Measurements from ENCODE around the gene DYRK3.

DYRK3 gene

DNA sequence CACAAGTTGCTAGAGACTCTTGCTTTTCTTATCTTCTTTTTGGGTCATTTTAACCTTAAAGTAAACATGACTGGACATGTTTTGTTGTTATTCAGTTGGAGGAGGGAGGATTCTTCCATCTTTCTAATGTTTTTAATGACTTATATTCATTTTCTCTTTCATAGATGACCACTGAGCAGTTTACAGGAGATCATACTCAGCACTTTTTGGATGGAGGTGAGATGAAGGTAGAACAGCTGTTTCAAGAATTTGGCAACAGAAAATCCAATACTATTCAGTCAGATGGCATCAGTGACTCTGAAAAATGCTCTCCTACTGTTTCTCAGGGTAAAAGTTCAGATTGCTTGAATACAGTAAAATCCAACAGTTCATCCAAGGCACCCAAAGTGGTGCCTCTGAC lies 11.9 kb downstream of the DYRK3 start:
- no peaks in the 10 kb centered on the region for H3K27me3 ChIP-seq
- H4K20me1 ChIP-seq, result peaks cover 99% of the 10 kb centered on the region
- no peak for TF ChIP-seq Cebpa-rat (IDR thresholded peaks at IDR 0.05)
- H3K27ac ChIP-seq, result no peak overlapping the region; the same call in 1 of the 2 replicates
- no peak overlapping the region for H3K4me2 ChIP-seq
- H3K9ac ChIP-seq, result no peak overlapping the region
- H3K4me3 ChIP-seq, result no peak overlapping the region
- peaks cover 98% of the 10 kb centered on the region for H3K36me3 ChIP-seq
- peaks cover 68% of the 10 kb centered on the region for H3K4me1 ChIP-seq
- no peaks in the 10 kb centered on the region for H3K9me3 ChIP-seq

DNA sequence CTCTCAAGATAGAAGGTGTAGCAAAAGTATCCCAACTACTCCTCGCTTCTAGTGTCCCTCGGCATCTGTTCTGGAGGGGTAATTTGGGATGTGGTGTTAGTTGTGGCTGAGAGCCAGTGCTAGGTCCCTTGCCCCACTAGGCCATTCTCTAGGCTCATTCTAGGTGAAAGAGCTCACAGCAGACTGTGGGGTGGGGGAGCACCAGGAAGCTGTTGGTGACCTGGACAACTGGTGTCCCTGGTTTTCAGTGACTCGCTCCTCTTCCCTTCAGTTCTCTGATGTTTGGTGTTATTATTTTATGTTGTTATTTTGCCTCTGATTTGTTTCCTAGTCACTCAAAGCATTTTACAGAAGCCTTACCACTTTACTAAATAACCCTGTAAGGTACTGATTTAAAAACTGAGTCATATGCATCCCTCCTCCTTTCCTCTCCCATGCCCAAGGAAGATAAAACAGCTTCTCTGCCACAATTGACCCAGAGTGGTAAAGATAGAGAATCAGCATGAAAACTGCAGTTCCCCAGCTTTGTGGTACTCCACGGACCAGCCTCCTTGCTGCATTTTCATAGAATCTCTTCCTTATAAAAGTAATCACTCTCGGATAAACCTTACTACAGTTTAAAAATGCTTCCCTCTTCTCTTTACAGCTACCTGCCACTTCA lies 14.1 kb downstream of the DYRK3 start:
- Histone ChIP-seq H3K9ac (peak overlapping the region; percentile 43; the same call in 1 of the 2 replicates), H3K4me2 (peak overlapping the region; percentile 48), H4K20me1 (peaks cover 92% of the 10 kb centered on the region)

DNA sequence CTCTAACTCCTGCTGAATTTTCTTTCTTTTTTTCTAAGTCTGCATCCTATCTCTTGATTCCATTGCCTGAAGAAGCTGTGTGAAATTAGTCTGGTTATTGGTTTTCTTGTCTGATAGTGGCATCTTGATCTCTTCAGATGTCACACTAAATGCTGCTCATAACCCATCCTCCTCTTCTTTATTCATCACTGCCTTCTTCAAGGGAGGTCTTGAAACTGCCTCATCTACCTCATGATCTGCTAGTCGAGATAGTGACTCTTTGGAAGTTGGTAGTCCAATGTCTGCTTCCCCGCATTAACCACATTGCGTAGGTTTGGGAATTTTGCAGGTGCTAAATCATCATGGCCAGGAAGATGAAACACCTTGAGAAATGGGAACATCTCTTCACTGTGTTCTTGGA lies 15.7 kb downstream of the DYRK3 start:
- Histone ChIP-seq H3K4me3 (no peak overlapping the region), H3K36me3 (peaks cover 88% of the 10 kb centered on the region), H4K20me1 (peaks cover 76% of the 10 kb centered on the region), H3K4me2 (peak overlapping the region; percentile 95), H3K4me1 (peaks cover 99% of the 10 kb centered on the region), H3K9ac (no peak overlapping the region), H3K27ac (peak overlapping the region; percentile 41; the same call in 1 of the 2 replicates), H3K27me3 (no peaks in the 10 kb centered on the region), H3K9me3 (no peaks in the 10 kb centered on the region)
- TF ChIP-seq Cebpa-rat (IDR thresholded peaks at IDR 0.05), result no peak

More for the DNA sequence above, 14.1 kb downstream of the DYRK3 start:
- Histone ChIP-seq H3K27me3 (no peaks in the 10 kb centered on the region), H3K36me3 (peaks cover 98% of the 10 kb centered on the region), H3K4me1 (peaks cover 82% of the 10 kb centered on the region), H3K27ac (peak overlapping the region; percentile 40; the same call in 1 of the 2 replicates), H3K4me3 (no peak overlapping the region), H3K9me3 (no peaks in the 10 kb centered on the region)
- no peak for TF ChIP-seq Cebpa-rat (IDR thresholded peaks at IDR 0.05)

DNA sequence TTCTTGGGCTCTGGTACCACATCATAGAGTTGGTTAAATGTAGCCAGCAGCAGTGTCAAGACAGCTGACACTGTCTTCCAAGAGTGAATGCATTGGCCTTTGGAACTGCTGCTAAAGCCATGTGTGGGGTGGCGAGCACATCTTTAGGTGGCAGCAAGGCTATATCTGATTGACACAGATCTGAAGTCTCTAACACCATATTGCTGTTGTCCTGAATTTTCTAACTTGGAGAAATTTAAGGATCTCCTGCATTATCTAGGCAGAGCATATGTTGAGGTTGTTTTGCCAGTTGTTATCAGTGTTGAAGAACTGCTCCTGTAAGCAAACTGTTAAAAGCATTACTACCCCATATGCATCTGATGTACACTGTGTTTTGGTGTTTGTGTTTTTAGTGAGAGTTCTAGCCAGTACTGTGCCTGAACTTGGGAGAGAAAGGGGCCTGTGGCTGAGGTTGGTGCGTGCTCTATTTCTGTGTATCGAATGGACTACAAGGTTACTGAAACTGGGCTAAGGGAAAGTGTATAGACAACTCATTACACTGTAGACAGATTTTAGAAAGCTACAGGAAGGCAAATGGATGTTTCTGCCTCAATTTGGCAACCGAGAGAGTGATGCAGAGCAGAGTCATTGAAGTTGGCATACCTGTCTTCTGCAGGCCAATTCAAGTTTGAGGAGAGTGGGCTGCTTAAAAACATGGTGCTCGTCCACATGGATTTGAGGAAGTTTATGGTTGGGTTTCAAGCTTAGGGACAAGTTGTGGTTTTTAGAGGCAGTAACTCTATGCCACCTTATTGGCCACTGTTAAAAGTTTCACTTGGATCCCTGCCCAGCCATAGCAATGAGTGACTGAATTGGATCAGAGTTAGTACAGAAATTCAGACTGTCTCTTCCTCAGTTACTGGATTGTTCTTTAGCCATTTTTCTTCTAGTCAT lies 16.9 kb downstream of the DYRK3 start:
- no peak overlapping the region for H3K4me3 ChIP-seq
- no peaks in the 10 kb centered on the region for H3K9me3 ChIP-seq
- H3K4me1 ChIP-seq, result peaks cover 100% of the 10 kb centered on the region
- H3K27ac ChIP-seq, result peak overlapping the region; percentile 19; the same call in 1 of the 2 replicates
- no peak overlapping the region for H3K9ac ChIP-seq
- H3K27me3 ChIP-seq, result no peaks in the 10 kb centered on the region
- H4K20me1 ChIP-seq, result peaks cover 64% of the 10 kb centered on the region
- H3K36me3 ChIP-seq, result peaks cover 76% of the 10 kb centered on the region
- TF ChIP-seq Cebpa-rat (IDR thresholded peaks at IDR 0.05), result no peak
- H3K4me2 ChIP-seq, result peak overlapping the region; percentile 95

DNA sequence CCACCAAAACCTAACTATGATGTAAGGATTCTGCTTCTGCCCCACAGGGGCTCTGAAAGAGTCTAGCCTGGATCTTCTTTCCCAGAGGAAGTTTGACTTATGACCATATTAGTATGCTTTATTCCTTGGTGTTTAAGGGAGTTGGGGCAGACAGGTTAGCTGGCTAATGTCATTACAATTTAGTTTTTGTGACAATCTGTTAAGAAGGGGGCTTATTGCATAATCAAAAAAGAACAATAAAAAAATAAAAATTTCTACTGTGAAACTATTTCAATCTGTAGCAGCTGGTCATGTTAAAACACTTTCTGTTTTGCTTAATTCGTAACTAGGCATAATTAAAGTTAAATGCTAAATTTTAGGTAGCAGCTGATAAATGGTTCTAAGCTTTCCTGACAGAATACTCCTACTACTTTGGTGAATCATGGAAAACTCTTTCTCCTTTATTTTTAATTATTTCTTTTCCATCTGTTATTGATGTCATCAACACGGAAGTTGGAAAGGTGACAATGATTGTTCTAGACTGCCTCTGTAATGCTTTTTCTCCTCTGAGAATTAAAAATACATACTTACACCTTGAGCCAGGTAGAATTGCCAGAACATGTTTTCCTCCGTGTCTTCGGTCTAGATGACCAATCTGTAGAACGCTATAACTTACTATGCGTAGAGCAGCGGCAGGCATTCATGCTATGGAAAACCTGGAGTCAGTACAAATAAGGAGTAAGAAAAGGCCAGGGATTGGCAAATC lies 18.6 kb downstream of the DYRK3 start:
- Histone ChIP-seq H3K36me3 (peaks cover 59% of the 10 kb centered on the region), H3K4me2 (peak overlapping the region; percentile 95), H3K9me3 (no peaks in the 10 kb centered on the region), H3K27me3 (no peaks in the 10 kb centered on the region), H4K20me1 (peaks cover 47% of the 10 kb centered on the region), H3K27ac (peak overlapping the region; percentile 98), H3K4me3 (no peak overlapping the region), H3K9ac (peak overlapping the region; percentile 90; the same call in 1 of the 2 replicates), H3K4me1 (peaks cover 96% of the 10 kb centered on the region)
- TF ChIP-seq Cebpa-rat (IDR thresholded peaks at IDR 0.05), result no peak

DNA sequence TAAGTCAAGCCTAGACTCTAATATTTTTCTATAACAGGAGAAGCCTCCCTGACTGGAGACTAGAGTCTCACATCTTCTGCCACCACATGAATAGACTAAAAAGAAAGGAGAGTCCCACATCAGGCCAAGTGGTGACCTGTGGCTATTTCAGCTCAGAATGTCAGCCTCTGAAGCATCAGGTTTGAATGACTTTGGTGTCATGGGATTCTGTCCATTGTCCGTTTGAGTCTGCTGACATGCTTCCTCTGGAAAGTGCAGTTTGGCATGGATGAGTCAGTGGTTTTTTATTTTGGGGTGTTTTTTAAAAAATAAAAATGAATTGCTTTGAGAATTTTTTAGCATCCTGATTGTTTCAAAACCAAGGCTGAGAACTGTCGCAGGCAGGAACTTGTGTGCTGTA lies 19.5 kb downstream of the DYRK3 start:
- Histone ChIP-seq H3K36me3 (peaks cover 50% of the 10 kb centered on the region), H3K4me2 (peak overlapping the region; percentile 95), H3K27me3 (no peaks in the 10 kb centered on the region), H3K27ac (peak overlapping the region; percentile 98), H3K9me3 (no peaks in the 10 kb centered on the region), H3K4me1 (peaks cover 96% of the 10 kb centered on the region), H3K4me3 (no peak overlapping the region), H4K20me1 (peaks cover 38% of the 10 kb centered on the region), H3K9ac (peak overlapping the region; percentile 90; the same call in 1 of the 2 replicates)
- TF ChIP-seq Cebpa-rat (IDR thresholded peaks at IDR 0.05), result no peak

DNA sequence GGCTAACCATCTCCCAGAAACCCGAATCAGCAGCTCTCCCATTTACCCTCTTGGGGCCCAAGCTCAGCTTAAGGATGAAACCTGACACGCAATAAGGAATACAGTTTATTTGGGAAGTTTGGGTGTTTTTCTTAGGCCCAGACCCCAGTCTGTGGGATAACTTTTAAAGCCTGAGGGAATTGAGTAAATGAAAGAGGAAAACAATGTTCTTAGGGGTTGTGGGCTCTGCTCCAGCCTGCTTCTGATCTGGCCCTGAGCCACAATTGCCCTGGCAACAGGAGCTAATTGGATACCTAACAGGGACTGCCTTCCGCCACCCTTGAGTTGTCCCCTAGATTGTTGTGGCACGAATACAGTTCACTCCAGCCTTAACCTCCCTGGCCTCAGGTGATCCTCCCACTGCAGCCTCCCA lies 20.1 kb downstream of the DYRK3 start:
- peak overlapping the region; percentile 90; the same call in 1 of the 2 replicates for H3K9ac ChIP-seq
- H3K4me3 ChIP-seq, result no peak overlapping the region
- peaks cover 96% of the 10 kb centered on the region for H3K4me1 ChIP-seq
- peaks cover 32% of the 10 kb centered on the region for H4K20me1 ChIP-seq
- no peaks in the 10 kb centered on the region for H3K9me3 ChIP-seq
- peak overlapping the region; percentile 95 for H3K4me2 ChIP-seq
- no peaks in the 10 kb centered on the region for H3K27me3 ChIP-seq
- TF ChIP-seq Cebpa-rat (IDR thresholded peaks at IDR 0.05), result no peak
- peaks cover 44% of the 10 kb centered on the region for H3K36me3 ChIP-seq
- peak overlapping the region; percentile 98 for H3K27ac ChIP-seq

DNA sequence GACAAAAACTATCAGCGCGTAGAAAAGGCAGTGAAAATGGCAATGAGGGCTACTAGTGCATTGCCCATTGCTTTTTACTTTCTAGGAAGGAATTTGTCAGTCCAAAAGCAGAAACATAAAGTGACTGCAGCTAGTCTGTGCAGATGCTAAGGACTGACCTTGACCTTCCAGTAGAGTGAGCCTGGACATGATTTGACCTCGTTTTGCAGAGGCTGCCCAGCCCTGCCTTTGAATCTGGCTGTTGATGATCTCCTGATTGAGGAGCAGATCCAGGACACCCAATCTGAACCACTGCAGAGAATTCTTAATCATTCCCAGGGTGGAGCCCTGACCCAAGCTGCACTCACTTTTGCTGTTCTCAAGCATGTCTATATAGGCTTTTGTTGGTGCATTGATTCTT lies 21.6 kb downstream of the DYRK3 start:
- Histone ChIP-seq H3K4me3 (no peak overlapping the region), H3K27me3 (no peaks in the 10 kb centered on the region), H3K27ac (peak overlapping the region; percentile 98), H3K9ac (peak overlapping the region; percentile 90), H3K9me3 (no peaks in the 10 kb centered on the region), H3K4me2 (peak overlapping the region; percentile 95), H4K20me1 (peaks cover 17% of the 10 kb centered on the region), H3K4me1 (peaks cover 96% of the 10 kb centered on the region), H3K36me3 (peaks cover 30% of the 10 kb centered on the region)
- TF ChIP-seq Cebpa-rat (IDR thresholded peaks at IDR 0.05), result no peak

DNA sequence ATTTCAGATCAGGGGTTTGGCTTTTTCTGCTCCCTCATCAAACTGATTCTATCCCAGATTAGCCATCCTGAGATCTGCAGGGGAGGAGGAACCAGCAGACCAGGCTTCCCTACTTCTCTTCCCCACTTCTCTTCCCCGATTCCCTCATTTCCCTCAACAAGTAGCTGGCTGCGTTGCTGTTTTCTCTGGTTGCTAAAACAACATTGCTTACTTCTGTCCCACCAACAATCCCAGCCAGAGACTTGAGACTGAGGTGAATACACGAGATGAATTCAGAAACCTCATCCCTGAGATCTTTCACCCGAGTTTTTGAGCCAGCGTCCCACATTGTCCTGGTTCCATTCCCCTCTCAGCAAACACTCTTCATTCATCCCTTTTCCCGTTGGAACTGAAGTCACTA lies 22.4 kb downstream of the DYRK3 start:
- no peak for TF ChIP-seq Cebpa-rat (IDR thresholded peaks at IDR 0.05)
- H3K9ac ChIP-seq, result peak overlapping the region; percentile 90
- H4K20me1 ChIP-seq, result peaks cover 9% of the 10 kb centered on the region; the same call in 1 of the 2 replicates
- H3K27me3 ChIP-seq, result no peaks in the 10 kb centered on the region
- no peaks in the 10 kb centered on the region for H3K9me3 ChIP-seq
- H3K4me2 ChIP-seq, result peak overlapping the region; percentile 95
- H3K36me3 ChIP-seq, result peaks cover 23% of the 10 kb centered on the region; the same call in 1 of the 2 replicates
- peaks cover 96% of the 10 kb centered on the region for H3K4me1 ChIP-seq
- H3K27ac ChIP-seq, result peak overlapping the region; percentile 98
- peak overlapping the region; percentile 52 for H3K4me3 ChIP-seq

All from BLaER1 (cell line).